Esophagus muscularis mucosa (tissue), 4 donors: ENCODE measurements around the gene ARPC5L. TPM values are rescaled to one million over a fixed set of nuclear protein-coding genes. Genes with fewer than 3 reads are reported as not detected.

Experiments
- DNase-seq: peaks from one replicate; pipeline ENCODE4 v3.0.0-alpha.2; 2017; ENCODE audit errors: extremely low spot score
- H3K27ac ChIP-seq, 4 donors: fragments of 200-600 bp; sonication (generic); replicated peaks in 1 of 4; 1 replicate in 3 of 4; 2 replicates in 1 of 4; pipeline ENCODE4 v1.5.1; 2016 to 2019; ENCODE audit warnings: mild to moderate bottlenecking in 1 of 4
- H3K27me3 ChIP-seq, 4 donors: fragments of 200-600 bp; sonication (generic); one replicate each; pipeline versions ENCODE4 v1.5.1 to v1.6.0; 2016 to 2019
- H3K36me3 ChIP-seq, 4 donors: fragments of 200-600 bp; sonication (generic); one replicate each; pipeline ENCODE4 v1.5.1; 2016 to 2019
- H3K4me1 ChIP-seq, 4 donors: fragments of 200-600 bp; sonication (generic); one replicate each; pipeline ENCODE4 v1.5.1; 2016 to 2019
- H3K4me3 ChIP-seq, 4 donors: fragments of 200-600 bp; sonication (generic); 1 replicate in 2 of 4; 2 replicates in 2 of 4; pipeline ENCODE4 v1.5.1; 2016 to 2019; ENCODE audit warnings: mild to moderate bottlenecking in 4 of 4, moderate library complexity in 1 of 4
- H3K9me3 ChIP-seq, 4 donors: fragments of 200-600 bp; sonication (generic); 1 replicate in 3 of 4; 2 replicates in 1 of 4; pipeline ENCODE4 v1.5.1; 2016 to 2019
- EP300 ChIP-seq: sonication (generic); formaldehyde crosslinking; IDR thresholded peaks from one replicate; pipeline ENCODE4 v1.6.1; 2017; ENCODE audit warnings: antibody characterized with exemption
- POLR2A ChIP-seq: fragments of 450-650 bp; IDR thresholded peaks from one replicate; pipeline ENCODE4 v1.6.1; 2017; ENCODE audit warnings: antibody characterized with exemption, moderate library complexity, mild to moderate bottlenecking, low read depth
- POLR2AphosphoS5 ChIP-seq, 2 donors: sonication (generic); formaldehyde crosslinking; IDR thresholded peaks; one replicate each; pipeline ENCODE4 v1.6.1; 2017; ENCODE audit warnings: antibody characterized with exemption in 2 of 2
- WGBS: methylation state at CpG from one replicate; pipeline ENCODE4 v1.1.5; 2018; 5-methylcytosine and 5-hydroxymethylcytosine counted together
- intact Hi-C: fragments of 100-400 bp; cut with DNase I; formaldehyde crosslinking; loops from one replicate; pipeline ENCODE4 v1.15.1; 2023
- total RNA-seq, 4 donors: library from RNA; depleted of rRNA; stranded (reverse); fragments of >200 nt; gene quantifications; one replicate each; pipeline versions ENCODE4 v1.1.0 to v1.2.1, GENCODE V29; 2016
- TF ChIP-seq, protein P1 (sequence below), 3 experiments: fragments of 200-600 bp in 2 of 3; fragments of 450-650 bp in 1 of 3; sonication (generic) in 2 of 3; IDR thresholded peaks; one replicate each; pipeline ENCODE4 v1.5.1; 2017 to 2019; ENCODE audit warnings: antibody characterized with exemption in 3 of 3, mild to moderate bottlenecking in 2 of 3, moderate library complexity in 1 of 3

Gene ARPC5L
- total RNA-seq, 4 donors from 2014 or later = 23.3 to 28.2 (median 26.7) TPM

GRCh38 chr9:124869986-124870560 is 8.1 kb downstream of the ARPC5L start:
- DNase-seq = no peak
- Histone ChIP-seq H3K27ac (peak overlapping the region; percentile 88 to 98 (median 92)), H3K27me3 (no peaks in the 10 kb centered on the region), H3K4me3 (peak overlapping the region; percentile 74 to 94 (median 88)), H3K9me3 (no peaks in the 10 kb centered on the region), H3K4me1 (peaks cover 50 to 65% (median 56%) of the 10 kb centered on the region in 4 donors), H3K36me3 (peaks cover 4 to 19% (median 17%) of the 10 kb centered on the region in 4 donors)
- 6% methylated on average over 11 of the region's 12 CpGs for WGBS
- no peak for TF ChIP-seq EP300
- TF ChIP-seq POLR2AphosphoS5 (IDR thresholded peaks at IDR 0.05) = peak in 1 of 2 donors; percentile 48
- intact Hi-C loops = loop anchor here (10.0 kb wide), 1 partner anchor 325 kb away; no protein-coding TSS in a partner anchor

DNA sequence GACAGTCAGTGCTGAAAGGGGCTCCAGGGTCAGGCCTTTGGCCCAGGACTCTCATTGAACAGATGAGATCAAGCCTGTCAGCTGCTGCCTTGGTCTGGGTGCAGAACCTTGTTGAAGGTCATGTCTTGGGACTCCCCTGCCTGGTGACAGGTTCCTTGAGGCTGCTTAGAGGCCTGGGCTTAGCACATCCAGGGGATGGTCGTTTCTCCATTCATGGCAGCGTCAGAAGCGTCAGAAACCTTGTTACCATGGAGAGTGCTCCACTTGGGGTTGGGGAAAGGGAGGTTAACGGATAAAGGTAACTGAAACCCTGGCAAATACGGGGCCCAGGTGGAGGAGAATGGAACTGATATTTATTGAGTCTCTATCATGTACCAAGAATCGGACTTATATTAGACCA is 8.8 kb downstream of the ARPC5L start:
- peaks cover 11 to 26% (median 24%) of the 10 kb centered on the region in 4 donors for H3K36me3 ChIP-seq
- 56% methylated on average over 6 of the region's 6 CpGs for WGBS
- intact Hi-C loops = no loop called here
- H3K27ac ChIP-seq = peak overlapping the region; percentile 88 to 98 (median 92)
- H3K9me3 ChIP-seq = no peaks in the 10 kb centered on the region
- H3K4me1 ChIP-seq = peaks cover 50 to 65% (median 56%) of the 10 kb centered on the region in 4 donors
- TF ChIP-seq EP300 = no peak
- no peak for TF ChIP-seq POLR2AphosphoS5 (IDR thresholded peaks at IDR 0.05)
- TF ChIP-seq, protein P1, sequence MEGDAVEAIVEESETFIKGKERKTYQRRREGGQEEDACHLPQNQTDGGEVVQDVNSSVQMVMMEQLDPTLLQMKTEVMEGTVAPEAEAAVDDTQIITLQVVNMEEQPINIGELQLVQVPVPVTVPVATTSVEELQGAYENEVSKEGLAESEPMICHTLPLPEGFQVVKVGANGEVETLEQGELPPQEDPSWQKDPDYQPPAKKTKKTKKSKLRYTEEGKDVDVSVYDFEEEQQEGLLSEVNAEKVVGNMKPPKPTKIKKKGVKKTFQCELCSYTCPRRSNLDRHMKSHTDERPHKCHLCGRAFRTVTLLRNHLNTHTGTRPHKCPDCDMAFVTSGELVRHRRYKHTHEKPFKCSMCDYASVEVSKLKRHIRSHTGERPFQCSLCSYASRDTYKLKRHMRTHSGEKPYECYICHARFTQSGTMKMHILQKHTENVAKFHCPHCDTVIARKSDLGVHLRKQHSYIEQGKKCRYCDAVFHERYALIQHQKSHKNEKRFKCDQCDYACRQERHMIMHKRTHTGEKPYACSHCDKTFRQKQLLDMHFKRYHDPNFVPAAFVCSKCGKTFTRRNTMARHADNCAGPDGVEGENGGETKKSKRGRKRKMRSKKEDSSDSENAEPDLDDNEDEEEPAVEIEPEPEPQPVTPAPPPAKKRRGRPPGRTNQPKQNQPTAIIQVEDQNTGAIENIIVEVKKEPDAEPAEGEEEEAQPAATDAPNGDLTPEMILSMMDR (IDR thresholded peaks at IDR 0.05) = no peak
- no peak for TF ChIP-seq POLR2A
- no peak for DNase-seq
- H3K27me3 ChIP-seq = no peaks in the 10 kb centered on the region
- peak overlapping the region; percentile 74 to 94 (median 88) for H3K4me3 ChIP-seq

- peaks cover 15 to 30% (median 28%) of the 10 kb centered on the region in 4 donors for H3K36me3 ChIP-seq
- H3K27me3 ChIP-seq = no peaks in the 10 kb centered on the region
- DNase-seq = no peak
- H3K4me1 ChIP-seq = peaks cover 50 to 65% (median 56%) of the 10 kb centered on the region in 4 donors
- intact Hi-C loops = no loop called here
- TF ChIP-seq POLR2AphosphoS5 (IDR thresholded peaks at IDR 0.05) = no peak
- no peak for TF ChIP-seq POLR2A
- TF ChIP-seq, protein P1 (IDR thresholded peaks at IDR 0.05) = no peak
- no peak for TF ChIP-seq EP300
- H3K4me3 ChIP-seq = no peak overlapping the region
- H3K9me3 ChIP-seq = no peaks in the 10 kb centered on the region
- 71% methylated on average over 11 of the region's 11 CpGs for WGBS
- peak overlapping the region in 3 of 4 donors; percentile 57 to 98 (median 88) for H3K27ac ChIP-seq
These were observed 9.2 kb downstream of the ARPC5L start for GRCh38 chr9:124871156-124871561.

DNA sequence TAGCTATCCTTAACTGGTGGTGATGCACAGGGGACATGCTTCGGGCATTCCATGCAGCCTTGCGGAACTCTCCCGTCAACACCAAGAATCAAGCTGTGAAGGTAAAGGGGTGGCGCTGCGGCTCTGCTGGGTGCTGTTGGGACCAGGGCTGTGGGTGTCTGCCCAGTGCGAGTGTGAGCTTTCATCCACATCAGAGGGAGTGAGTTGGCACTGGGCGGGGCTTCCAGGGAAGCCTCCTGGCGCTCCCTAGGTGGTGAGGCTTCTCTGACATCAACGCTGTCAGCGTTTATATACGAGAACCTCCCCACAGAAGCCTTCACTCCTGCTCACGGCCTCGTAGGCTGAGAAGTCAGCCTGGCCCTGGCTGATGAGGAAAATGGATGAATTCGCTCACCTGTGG is 11.7 kb downstream of the ARPC5L start:
- H3K36me3 ChIP-seq = peaks cover 25 to 55% (median 53%) of the 10 kb centered on the region in 4 donors
- peaks cover 40 to 54% (median 48%) of the 10 kb centered on the region in 4 donors for H3K4me1 ChIP-seq
- intact Hi-C loops = no loop called here
- no peak for TF ChIP-seq EP300
- peak overlapping the region in 2 of 4 donors; percentile 57 to 98 for H3K27ac ChIP-seq
- no peaks in the 10 kb centered on the region for H3K9me3 ChIP-seq
- no peak overlapping the region for H3K4me3 ChIP-seq
- no peaks in the 10 kb centered on the region for H3K27me3 ChIP-seq
- DNase-seq = no peak
- WGBS = 89% methylated on average over 10 of the region's 14 CpGs

DNA sequence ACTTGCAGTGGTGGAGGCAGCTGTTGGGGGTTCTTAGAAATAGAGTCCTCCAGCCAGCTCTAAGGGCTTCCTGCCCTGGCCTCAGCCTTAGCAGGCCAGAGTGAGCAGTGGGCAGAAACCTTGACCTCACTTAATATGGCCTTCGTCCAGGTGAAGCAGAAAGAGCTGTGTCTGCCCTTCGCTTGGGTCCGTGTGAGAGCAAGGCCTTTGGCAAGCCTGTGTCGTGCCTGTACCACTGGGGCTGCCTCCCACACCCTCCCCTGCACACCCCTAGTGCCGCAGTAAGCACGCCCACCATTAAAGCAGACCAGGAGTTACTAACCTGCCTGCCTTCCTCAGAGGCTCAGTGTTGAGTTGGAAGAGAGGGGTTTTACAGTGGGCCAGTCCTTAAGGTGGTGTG is 13.6 kb downstream of the ARPC5L start:
- intact Hi-C loops = no loop called here
- H3K27me3 ChIP-seq = no peaks in the 10 kb centered on the region
- no peaks in the 10 kb centered on the region for H3K9me3 ChIP-seq
- H3K36me3 ChIP-seq = peaks cover 39 to 73% (median 72%) of the 10 kb centered on the region in 4 donors
- no peak overlapping the region for H3K4me3 ChIP-seq
- WGBS = no CpG with 5 or more reads among the region's 6 CpGs
- H3K27ac ChIP-seq = no peak overlapping the region
- TF ChIP-seq POLR2A = no peak
- no peak for TF ChIP-seq POLR2AphosphoS5 (IDR thresholded peaks at IDR 0.05)
- TF ChIP-seq, protein P1 (IDR thresholded peaks at IDR 0.05) = no peak
- no peak for TF ChIP-seq EP300
- no peak for DNase-seq
- peaks cover 32 to 47% (median 37%) of the 10 kb centered on the region in 4 donors for H3K4me1 ChIP-seq
